SK-N-SH (cell line): ENCODE data around the gene TBL3. TPM values are rescaled to one million over a fixed set of nuclear protein-coding genes. Genes with fewer than 3 reads are reported as not detected.

ENCODE experiments used
- CTCF ChIA-PET: fragments of 300-600, 350-600 bp; formaldehyde crosslinking; extraction: SDS; loops from one replicate; lab custom pipeline; 2021; lab: Yijun Ruan, JAX
- POLR2A ChIA-PET: fragments of 350-600 bp; sonication (Branson Sonifier 250); formaldehyde crosslinking; extraction: SDS; loops from one replicate; lab custom pipeline; 2020; ENCODE audit warnings: antibody characterized with exemption, inconsistent platforms; lab: Yijun Ruan, JAX
- DNase-seq: peaks from one replicate; pipeline ENCODE4 v3.0.0; 2012
- H2AFZ ChIP-seq: fragments of 200-600 bp; sonication (generic); 2 replicates; pipeline ENCODE4 v1.8.1; 2016; ENCODE audit warnings: antibody characterized with exemption, mild to moderate bottlenecking, low read depth
- H3F3A ChIP-seq: fragments of 200-600 bp; sonication (generic); replicated peaks from 2 replicates; pipeline ENCODE3; 2016; ENCODE audit warnings: antibody characterized with exemption, mild to moderate bottlenecking; ENCODE audit not compliant: insufficient read depth
- H3K27ac ChIP-seq, 2 experiments: fragments of 200-500 bp in 1 of 2; fragments of 200-600 bp in 1 of 2; sonication (Bioruptor generic) in 1 of 2; sonication (generic), shearing (Covaris generic) in 1 of 2; 2 replicates each; pipeline versions ENCODE4 v1.5.1 to v1.6.1; 2014 to 2016; ENCODE audit warnings: low read depth in 2 of 2, inconsistent platforms in 1 of 2, low read length in 1 of 2, mild to moderate bottlenecking in 1 of 2, mixed read lengths in 1 of 2
- H3K27me3 ChIP-seq: fragments of 200-600 bp; sonication (generic), shearing (Covaris generic); 2 replicates; pipeline ENCODE4 v1.6.1; 2016; ENCODE audit warnings: mixed run types; ENCODE audit not compliant: insufficient read depth
- H3K36me3 ChIP-seq, 2 experiments: fragments of 200-500 bp in 1 of 2; fragments of 200-600 bp in 1 of 2; sonication (Bioruptor generic) in 1 of 2; sonication (generic) in 1 of 2; replicated peaks in 1 of 2; 2 replicates each; pipeline versions ENCODE3 to v1.5.1; 2014 to 2016; ENCODE audit warnings: low read length in 1 of 2, mild to moderate bottlenecking in 1 of 2; ENCODE audit not compliant: insufficient read depth in 2 of 2, control insufficient read depth in 1 of 2
- H3K4me1 ChIP-seq, 2 experiments: fragments of 200-500 bp in 1 of 2; fragments of 200-600 bp in 1 of 2; sonication (Bioruptor generic) in 1 of 2; sonication (generic), shearing (Covaris generic) in 1 of 2; 2 replicates each; pipeline versions ENCODE4 v1.5.1 to v1.6.1; 2014 to 2016; ENCODE audit warnings: low read depth in 1 of 2, low read length in 1 of 2, mixed run types in 1 of 2; ENCODE audit not compliant: insufficient read depth in 2 of 2, control insufficient read depth in 1 of 2
- H3K4me2 ChIP-seq: fragments of 200-600 bp; sonication (generic), shearing (Covaris generic); 2 replicates; pipeline ENCODE4 v1.6.1; 2017; ENCODE audit warnings: mixed run types
- H3K4me3 ChIP-seq, 2 experiments: fragments of 200-500 bp in 1 of 2; fragments of 200-600 bp in 1 of 2; sonication (Bioruptor generic) in 1 of 2; sonication (generic), shearing (Covaris generic) in 1 of 2; 2 replicates each; pipeline versions ENCODE4 v1.5.1 to v1.8.1; 2014 to 2016; ENCODE audit warnings: low read depth in 2 of 2, inconsistent platforms in 1 of 2, low read length in 1 of 2, mild to moderate bottlenecking in 1 of 2, mixed read lengths in 1 of 2, moderate library complexity in 1 of 2
- H3K79me2 ChIP-seq: fragments of 200-600 bp; sonication (generic); 2 replicates; pipeline ENCODE4 v1.8.1; 2017; ENCODE audit warnings: mild to moderate bottlenecking; ENCODE audit not compliant: insufficient read depth
- H3K9ac ChIP-seq: fragments of 200-600 bp; sonication (generic); 2 replicates; pipeline ENCODE4 v1.6.1; 2017; ENCODE audit warnings: mixed run types
- H3K9me2 ChIP-seq: fragments of 200-600 bp; sonication (generic); 2 replicates; pipeline ENCODE4 v1.6.1; 2017; ENCODE audit warnings: mixed run types
- H3K9me3 ChIP-seq: fragments of 200-600 bp; sonication (generic); 2 replicates; pipeline ENCODE4 v1.6.1; 2017; ENCODE audit warnings: mixed run types, mild to moderate bottlenecking, moderate library complexity
- H4K20me1 ChIP-seq: fragments of 200-600 bp; sonication (generic); 2 replicates; pipeline ENCODE4 v1.6.1; 2017; ENCODE audit warnings: mild to moderate bottlenecking, mixed run types; ENCODE audit not compliant: insufficient read depth
- EP300 ChIP-seq, 2 experiments: IDR thresholded peaks; 2 replicates each; pipeline versions ENCODE4 v1.4.0 to v1.6.1; 2012; ENCODE audit warnings: borderline replicate concordance in 1 of 2, low read depth in 1 of 2, low read length in 1 of 2
- FOSL2 ChIP-seq: IDR thresholded peaks from 2 replicates; pipeline ENCODE4 v1.4.0; 2012; ENCODE audit warnings: low read depth, mild to moderate bottlenecking, moderate library complexity, borderline replicate concordance
- FOXJ3 ChIP-seq: sonication (generic); formaldehyde crosslinking; IDR thresholded peaks from 2 replicates; pipeline ENCODE4 v1.5.1; 2020; ENCODE audit warnings: mild to moderate bottlenecking, missing genetic modification reagents
- FOXM1 ChIP-seq: IDR thresholded peaks from 2 replicates; pipeline ENCODE4 v1.4.0; 2012; ENCODE audit warnings: low read depth, mild to moderate bottlenecking
- GABPA ChIP-seq: IDR thresholded peaks from 2 replicates; pipeline ENCODE4 v1.4.0; 2012; ENCODE audit warnings: low read depth, mild to moderate bottlenecking
- GATA2 ChIP-seq: sonication (generic); formaldehyde crosslinking; IDR thresholded peaks from 2 replicates; pipeline ENCODE4 v1.5.0; 2020; ENCODE audit warnings: mild to moderate bottlenecking, missing genetic modification reagents
- MXI1 ChIP-seq: IDR thresholded peaks from 2 replicates; pipeline ENCODE4 v1.6.1; 2012; ENCODE audit warnings: mild to moderate bottlenecking, low read depth, low read length, improper control_type of control experiment
- RCOR1 ChIP-seq: fragments of 150-350 bp; IDR thresholded peaks from 2 replicates; pipeline ENCODE4 v1.6.1; 2017; ENCODE audit warnings: antibody characterized with exemption, low read length
- RFX5 ChIP-seq: IDR thresholded peaks from 2 replicates; pipeline ENCODE4 v1.6.1; 2012; ENCODE audit warnings: mild to moderate bottlenecking, improper control_type of control experiment, low read length
- RXRA ChIP-seq: IDR thresholded peaks from 2 replicates; pipeline ENCODE4 v1.4.0; 2012; ENCODE audit warnings: low read depth, mild to moderate bottlenecking, borderline replicate concordance
- SIN3A ChIP-seq: IDR thresholded peaks from 2 replicates; pipeline ENCODE4 v1.6.1; 2012; ENCODE audit warnings: low read depth, mild to moderate bottlenecking, low read length, moderate library complexity, borderline replicate concordance
- SMC3 ChIP-seq: IDR thresholded peaks from 2 replicates; pipeline ENCODE4 v1.6.1; 2012; ENCODE audit warnings: low read depth, low read length, improper control_type of control experiment
- TAF1 ChIP-seq: IDR thresholded peaks from 2 replicates; pipeline ENCODE4 v1.6.1; 2012; ENCODE audit warnings: low read depth, mild to moderate bottlenecking, low read length, moderate library complexity, borderline replicate concordance
- TCF12 ChIP-seq: IDR thresholded peaks from 2 replicates; pipeline ENCODE4 v1.4.0; 2012
- TEAD4 ChIP-seq: IDR thresholded peaks from 2 replicates; pipeline ENCODE4 v1.4.0; 2012; ENCODE audit warnings: mild to moderate bottlenecking, borderline replicate concordance; ENCODE audit not compliant: insufficient read depth
- YY1 ChIP-seq: IDR thresholded peaks from 2 replicates; pipeline ENCODE4 v1.4.0; 2012; ENCODE audit warnings: low read depth, mild to moderate bottlenecking
- WGBS: methylation state at CpG from one replicate; pipeline ENCODE4 v1.1.6; 2017; ENCODE audit warnings: low lambda C conversion rate; 5-methylcytosine and 5-hydroxymethylcytosine counted together
- polyA plus RNA-seq, 3 experiments: library from polyadenylated mRNA; depleted of rRNA; stranded (reverse); fragments of >200 nt; gene quantifications; 2 replicates each; pipeline ENCODE4 v1.2.3, GENCODE V29; 2012
- TF ChIP-seq, protein P1 (sequence below): fragments of 150-350 bp; IDR thresholded peaks from 2 replicates; pipeline ENCODE4 v1.6.1; 2016; ENCODE audit warnings: mild to moderate bottlenecking, low read depth, low read length
- TF ChIP-seq, protein P2 (sequence below): IDR thresholded peaks from 2 replicates; pipeline ENCODE4 v1.4.0; 2012; ENCODE audit warnings: low read depth, borderline replicate concordance
- TF ChIP-seq, protein P3 (sequence below): IDR thresholded peaks from 2 replicates; pipeline ENCODE4; 2012
- TF ChIP-seq, protein P4 (sequence below): fragments of 200-600 bp; sonication (generic); IDR thresholded peaks from 2 replicates; pipeline ENCODE4 v1.6.1; 2017; ENCODE audit warnings: antibody characterized with exemption, mild to moderate bottlenecking, moderate library complexity

The TBL3 gene
- polyA plus RNA-seq, 1 of the 3 experiments (the other 2 are of a cell fraction): 37.1 TPM

DNA sequence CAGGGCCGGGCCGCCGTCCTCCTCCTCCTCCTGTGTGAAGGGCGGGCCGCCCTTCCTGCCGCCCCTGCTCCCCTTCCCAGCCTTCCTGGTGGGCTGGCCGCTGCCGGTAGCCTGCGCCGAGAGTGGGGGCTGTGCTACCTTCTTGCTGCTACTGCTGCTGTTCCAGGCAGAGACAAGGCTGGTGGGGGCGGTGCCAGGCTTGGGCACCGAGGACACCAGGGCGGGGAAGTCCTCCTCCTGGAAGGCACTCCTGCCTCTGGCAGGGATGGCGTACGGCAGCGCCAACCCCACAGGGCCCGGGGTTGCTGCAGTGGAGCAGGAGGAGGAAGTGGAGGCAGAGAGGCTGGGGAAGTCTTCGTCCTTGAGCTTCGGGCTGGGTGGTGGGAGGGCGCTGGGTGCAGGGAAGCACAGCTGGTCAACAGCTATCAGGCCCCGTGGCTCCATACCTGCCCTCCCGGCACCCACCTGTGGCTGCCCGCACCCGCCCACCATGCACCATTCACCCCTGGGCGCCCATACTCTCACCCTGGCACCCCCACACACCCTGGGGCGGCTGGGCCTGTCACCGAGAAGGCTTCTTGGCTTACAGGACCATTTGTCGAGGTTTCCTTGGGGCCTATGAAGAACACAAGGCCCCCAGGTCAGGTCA, 28.1 kb downstream of the TBL3 start:
- Histone ChIP-seq H3K27me3 (no peaks in the 10 kb centered on the region), H3K9me2 (no peaks in the 10 kb centered on the region), H3K4me2 (no peak overlapping the region), H3K9me3 (no peaks in the 10 kb centered on the region), H2AFZ (no peak overlapping the region), H3K4me3 (no peak overlapping the region), H3K27ac (no peak overlapping the region), H3K79me2 (peaks cover 31% of the 10 kb centered on the region; the same call in 1 of the 2 replicates), H3K4me1 (peaks cover 6 to 16% of the 10 kb centered on the region in 2 experiments; a peak in 2 of 4 replicates), H3F3A (peaks cover 19% of the 10 kb centered on the region), H3K36me3 (peaks cover 8 to 58% of the 10 kb centered on the region in 2 experiments), H4K20me1 (peaks cover 31% of the 10 kb centered on the region), H3K9ac (no peak overlapping the region)
- ChIA-PET POLR2A (no interaction called here), CTCF (interaction anchor here (1.0 to 1.5 kb wide), 4 partner anchors 10 to 141 kb away, joined by 3 to 4 read pairs (median 4); partner anchors contain the start of gene SYNGR3)
- DNase-seq: no peak
- 93% methylated on average over 21 of the region's 28 CpGs for WGBS
- TF ChIP-seq FOXM1: no peak
- TF ChIP-seq GATA2 (CRISPR knock-in tag): no peak
- TF ChIP-seq GABPA: no peak
- no peak for TF ChIP-seq MXI1
- TF ChIP-seq FOSL2: no peak
- no peak for TF ChIP-seq TEAD4
- TF ChIP-seq SMC3: no peak

DNA sequence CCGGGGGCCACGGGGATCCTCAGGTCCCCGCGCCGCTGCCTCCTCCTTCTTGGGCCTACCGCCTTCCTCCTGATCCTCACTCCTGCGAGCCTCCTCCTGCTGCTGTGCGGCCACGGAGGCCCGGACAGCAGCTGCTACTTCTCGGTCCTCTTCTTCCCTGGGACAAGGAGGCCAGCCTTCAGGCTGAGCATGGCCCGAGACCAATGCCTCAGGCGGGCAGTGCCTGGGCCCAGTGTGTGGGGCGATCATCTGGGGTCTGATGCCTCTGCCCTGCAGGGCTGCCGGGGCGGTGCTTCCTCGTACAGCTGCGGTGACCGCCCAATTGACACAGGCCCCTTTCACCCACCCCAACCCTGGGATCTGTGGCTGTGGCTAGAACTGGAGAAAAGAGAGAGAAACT, 29.2 kb downstream of the TBL3 start:
- H4K20me1 ChIP-seq: peaks cover 42% of the 10 kb centered on the region
- DNase-seq: no peak
- no peak overlapping the region for H2AFZ ChIP-seq
- peaks cover 13% of the 10 kb centered on the region for H3F3A ChIP-seq
- TF ChIP-seq RXRA: no peak
- TF ChIP-seq, protein P1, sequence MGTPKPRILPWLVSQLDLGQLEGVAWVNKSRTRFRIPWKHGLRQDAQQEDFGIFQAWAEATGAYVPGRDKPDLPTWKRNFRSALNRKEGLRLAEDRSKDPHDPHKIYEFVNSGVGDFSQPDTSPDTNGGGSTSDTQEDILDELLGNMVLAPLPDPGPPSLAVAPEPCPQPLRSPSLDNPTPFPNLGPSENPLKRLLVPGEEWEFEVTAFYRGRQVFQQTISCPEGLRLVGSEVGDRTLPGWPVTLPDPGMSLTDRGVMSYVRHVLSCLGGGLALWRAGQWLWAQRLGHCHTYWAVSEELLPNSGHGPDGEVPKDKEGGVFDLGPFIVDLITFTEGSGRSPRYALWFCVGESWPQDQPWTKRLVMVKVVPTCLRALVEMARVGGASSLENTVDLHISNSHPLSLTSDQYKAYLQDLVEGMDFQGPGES: no peak
- TF ChIP-seq, protein P2, sequence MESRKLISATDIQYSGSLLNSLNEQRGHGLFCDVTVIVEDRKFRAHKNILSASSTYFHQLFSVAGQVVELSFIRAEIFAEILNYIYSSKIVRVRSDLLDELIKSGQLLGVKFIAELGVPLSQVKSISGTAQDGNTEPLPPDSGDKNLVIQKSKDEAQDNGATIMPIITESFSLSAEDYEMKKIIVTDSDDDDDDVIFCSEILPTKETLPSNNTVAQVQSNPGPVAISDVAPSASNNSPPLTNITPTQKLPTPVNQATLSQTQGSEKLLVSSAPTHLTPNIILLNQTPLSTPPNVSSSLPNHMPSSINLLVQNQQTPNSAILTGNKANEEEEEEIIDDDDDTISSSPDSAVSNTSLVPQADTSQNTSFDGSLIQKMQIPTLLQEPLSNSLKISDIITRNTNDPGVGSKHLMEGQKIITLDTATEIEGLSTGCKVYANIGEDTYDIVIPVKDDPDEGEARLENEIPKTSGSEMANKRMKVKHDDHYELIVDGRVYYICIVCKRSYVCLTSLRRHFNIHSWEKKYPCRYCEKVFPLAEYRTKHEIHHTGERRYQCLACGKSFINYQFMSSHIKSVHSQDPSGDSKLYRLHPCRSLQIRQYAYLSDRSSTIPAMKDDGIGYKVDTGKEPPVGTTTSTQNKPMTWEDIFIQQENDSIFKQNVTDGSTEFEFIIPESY: no peak
- TF ChIP-seq EP300 (IDR thresholded peaks at IDR 0.05; ENCODE audit: borderline replicate concordance in 1 of 2, low read depth in 1 of 2, low read length in 1 of 2): no peak
- no peak for TF ChIP-seq RFX5
- TF ChIP-seq, protein P3, sequence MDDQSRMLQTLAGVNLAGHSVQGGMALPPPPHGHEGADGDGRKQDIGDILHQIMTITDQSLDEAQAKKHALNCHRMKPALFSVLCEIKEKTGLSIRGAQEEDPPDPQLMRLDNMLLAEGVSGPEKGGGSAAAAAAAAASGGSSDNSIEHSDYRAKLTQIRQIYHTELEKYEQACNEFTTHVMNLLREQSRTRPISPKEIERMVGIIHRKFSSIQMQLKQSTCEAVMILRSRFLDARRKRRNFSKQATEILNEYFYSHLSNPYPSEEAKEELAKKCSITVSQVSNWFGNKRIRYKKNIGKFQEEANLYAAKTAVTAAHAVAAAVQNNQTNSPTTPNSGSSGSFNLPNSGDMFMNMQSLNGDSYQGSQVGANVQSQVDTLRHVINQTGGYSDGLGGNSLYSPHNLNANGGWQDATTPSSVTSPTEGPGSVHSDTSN: no peak
- no peak for TF ChIP-seq RCOR1
- no peak for TF ChIP-seq GATA2 (CRISPR knock-in tag)
- TF ChIP-seq SIN3A: no peak
- TF ChIP-seq, protein P4, sequence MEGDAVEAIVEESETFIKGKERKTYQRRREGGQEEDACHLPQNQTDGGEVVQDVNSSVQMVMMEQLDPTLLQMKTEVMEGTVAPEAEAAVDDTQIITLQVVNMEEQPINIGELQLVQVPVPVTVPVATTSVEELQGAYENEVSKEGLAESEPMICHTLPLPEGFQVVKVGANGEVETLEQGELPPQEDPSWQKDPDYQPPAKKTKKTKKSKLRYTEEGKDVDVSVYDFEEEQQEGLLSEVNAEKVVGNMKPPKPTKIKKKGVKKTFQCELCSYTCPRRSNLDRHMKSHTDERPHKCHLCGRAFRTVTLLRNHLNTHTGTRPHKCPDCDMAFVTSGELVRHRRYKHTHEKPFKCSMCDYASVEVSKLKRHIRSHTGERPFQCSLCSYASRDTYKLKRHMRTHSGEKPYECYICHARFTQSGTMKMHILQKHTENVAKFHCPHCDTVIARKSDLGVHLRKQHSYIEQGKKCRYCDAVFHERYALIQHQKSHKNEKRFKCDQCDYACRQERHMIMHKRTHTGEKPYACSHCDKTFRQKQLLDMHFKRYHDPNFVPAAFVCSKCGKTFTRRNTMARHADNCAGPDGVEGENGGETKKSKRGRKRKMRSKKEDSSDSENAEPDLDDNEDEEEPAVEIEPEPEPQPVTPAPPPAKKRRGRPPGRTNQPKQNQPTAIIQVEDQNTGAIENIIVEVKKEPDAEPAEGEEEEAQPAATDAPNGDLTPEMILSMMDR: no peak
- no peak for TF ChIP-seq TCF12
- TF ChIP-seq TAF1: no peak
- TF ChIP-seq GABPA: no peak
- TF ChIP-seq YY1: no peak
- no peak for TF ChIP-seq MXI1
- no peak for TF ChIP-seq TEAD4
- no peak for TF ChIP-seq FOSL2
- no peak for TF ChIP-seq FOXJ3 (CRISPR knock-in tag)
- TF ChIP-seq, all 33 proteins: peak for 0
- Histone ChIP-seq H3K27ac (no peak overlapping the region), H3K36me3 (peaks cover 8 to 62% of the 10 kb centered on the region in 2 experiments), H3K9me3 (no peaks in the 10 kb centered on the region), H3K4me1 (peaks cover 9 to 26% of the 10 kb centered on the region in 2 experiments; a peak in 3 of 4 replicates), H3K79me2 (peaks cover 42% of the 10 kb centered on the region), H3K4me2 (no peak overlapping the region), H3K9ac (no peak overlapping the region), H3K27me3 (no peaks in the 10 kb centered on the region), H3K9me2 (no peaks in the 10 kb centered on the region), H3K4me3 (no peak overlapping the region)
- 91% methylated on average over 13 of the region's 19 CpGs for WGBS
- CTCF ChIA-PET: interaction anchor here (1.3 to 1.4 kb wide), 2 partner anchors 17 to 139 kb away, joined by 3 to 4 read pairs; partner anchors contain the start of gene GFER
- POLR2A ChIA-PET: no interaction called here
